PFSK-1 (cell line): ENCODE data around the gene CORT.

Experiments used
- POLR2AphosphoS5 ChIP-seq: IDR thresholded peaks from 2 replicates; pipeline ENCODE4 v1.6.1; 2012; ENCODE audit warnings: low read depth, mild to moderate bottlenecking, control low read depth, low read length, moderate library complexity
- SIN3A ChIP-seq: IDR thresholded peaks from 2 replicates; pipeline ENCODE4 v1.6.1; 2012; ENCODE audit warnings: mild to moderate bottlenecking, low read length, moderate library complexity, borderline replicate concordance; ENCODE audit not compliant: insufficient read depth
- TF ChIP-seq, protein P1 (sequence below), 2 experiments: IDR thresholded peaks; 2 replicates each; pipeline versions ENCODE4 v1.6.1 to v1.8.0; 2011 to 2012; ENCODE audit warnings: low read depth in 2 of 2, low read length in 2 of 2, control low read depth in 1 of 2, inconsistent platforms in 1 of 2, mild to moderate bottlenecking in 1 of 2, moderate library complexity in 1 of 2; ENCODE audit not compliant: insufficient read depth in 1 of 2

DNA sequence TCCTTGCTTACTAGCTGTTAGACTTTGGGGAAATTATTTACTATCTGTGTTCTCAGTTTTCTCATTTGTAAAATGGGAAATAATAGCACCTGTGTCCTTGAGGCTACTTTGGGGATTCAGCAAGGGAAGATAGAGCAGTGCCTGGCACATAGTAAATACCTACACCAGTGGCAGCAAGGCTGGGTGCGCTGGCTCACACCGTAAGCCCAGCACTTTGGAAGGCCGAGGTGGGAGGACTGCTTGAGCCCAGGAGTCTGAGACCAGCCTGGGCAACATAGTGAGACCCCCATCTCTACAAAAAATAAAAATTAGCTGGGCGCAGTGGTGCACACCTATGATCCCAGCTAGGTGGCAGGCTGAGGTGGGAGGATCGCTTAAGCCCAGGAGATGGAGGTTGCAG lies 28.2 kb upstream of the CORT start:
- TF ChIP-seq POLR2AphosphoS5: no peak
- TF ChIP-seq SIN3A: no peak
- TF ChIP-seq, protein P1, sequence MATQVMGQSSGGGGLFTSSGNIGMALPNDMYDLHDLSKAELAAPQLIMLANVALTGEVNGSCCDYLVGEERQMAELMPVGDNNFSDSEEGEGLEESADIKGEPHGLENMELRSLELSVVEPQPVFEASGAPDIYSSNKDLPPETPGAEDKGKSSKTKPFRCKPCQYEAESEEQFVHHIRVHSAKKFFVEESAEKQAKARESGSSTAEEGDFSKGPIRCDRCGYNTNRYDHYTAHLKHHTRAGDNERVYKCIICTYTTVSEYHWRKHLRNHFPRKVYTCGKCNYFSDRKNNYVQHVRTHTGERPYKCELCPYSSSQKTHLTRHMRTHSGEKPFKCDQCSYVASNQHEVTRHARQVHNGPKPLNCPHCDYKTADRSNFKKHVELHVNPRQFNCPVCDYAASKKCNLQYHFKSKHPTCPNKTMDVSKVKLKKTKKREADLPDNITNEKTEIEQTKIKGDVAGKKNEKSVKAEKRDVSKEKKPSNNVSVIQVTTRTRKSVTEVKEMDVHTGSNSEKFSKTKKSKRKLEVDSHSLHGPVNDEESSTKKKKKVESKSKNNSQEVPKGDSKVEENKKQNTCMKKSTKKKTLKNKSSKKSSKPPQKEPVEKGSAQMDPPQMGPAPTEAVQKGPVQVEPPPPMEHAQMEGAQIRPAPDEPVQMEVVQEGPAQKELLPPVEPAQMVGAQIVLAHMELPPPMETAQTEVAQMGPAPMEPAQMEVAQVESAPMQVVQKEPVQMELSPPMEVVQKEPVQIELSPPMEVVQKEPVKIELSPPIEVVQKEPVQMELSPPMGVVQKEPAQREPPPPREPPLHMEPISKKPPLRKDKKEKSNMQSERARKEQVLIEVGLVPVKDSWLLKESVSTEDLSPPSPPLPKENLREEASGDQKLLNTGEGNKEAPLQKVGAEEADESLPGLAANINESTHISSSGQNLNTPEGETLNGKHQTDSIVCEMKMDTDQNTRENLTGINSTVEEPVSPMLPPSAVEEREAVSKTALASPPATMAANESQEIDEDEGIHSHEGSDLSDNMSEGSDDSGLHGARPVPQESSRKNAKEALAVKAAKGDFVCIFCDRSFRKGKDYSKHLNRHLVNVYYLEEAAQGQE (IDR thresholded peaks at IDR 0.05; ENCODE audit: insufficient read depth in 1 of 2, low read depth in 2 of 2, low read length in 2 of 2): no peak
